ENCODE results near the gene EID2. TPM values are rescaled to one million over a fixed set of nuclear protein-coding genes. Genes with fewer than 3 reads are reported as not detected.

EID2 gene
- total and polyA plus RNA-seq, 2 of the 4 experiments (the other 2 are of a cell fraction): 5.7 to 9.8 TPM

DNA sequence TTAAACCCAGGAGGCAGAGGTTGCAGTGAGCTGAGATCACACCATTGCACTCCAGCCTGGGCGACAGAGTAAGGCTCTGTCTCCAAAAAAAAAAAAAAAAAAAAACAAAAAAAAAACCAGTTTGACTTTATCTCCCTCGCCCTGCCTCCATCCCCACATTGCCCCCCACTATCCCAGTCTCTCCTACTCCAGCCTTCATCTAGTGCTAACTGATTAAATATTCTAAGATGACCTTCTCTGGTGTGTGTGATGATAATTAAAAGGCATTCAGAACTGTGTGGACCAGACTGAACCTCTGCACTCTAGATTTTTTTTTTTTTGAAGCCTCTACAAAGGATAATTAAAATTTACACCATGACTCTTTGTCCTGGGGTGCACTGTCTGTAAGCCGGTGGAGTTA is 47.2 kb downstream of the EID2 start:
- no peak overlapping the region for H3K4me2 ChIP-seq (ENCODE audit: low read depth, low read length)
- H3K4me1 ChIP-seq (ENCODE audit: control insufficient read depth, insufficient read depth, low read length): no peaks in the 10 kb centered on the region
- H2AFZ ChIP-seq (replicated peaks; ENCODE audit: low read length, poor library complexity): no peak overlapping the region
- in situ Hi-C loops (cut with MboI; ENCODE audit: low sequenced_read_pairs): no loop called here
- no peak overlapping the region for H3K9ac ChIP-seq (ENCODE audit: low read depth, low read length)
- no peak overlapping the region for H4K8ac ChIP-seq (ENCODE audit: low read depth in 2 of 2, low read length in 2 of 2)
- no CpG with 5 or more reads among the region's 3 CpGs for WGBS, 2 experiments (ENCODE audit: extremely low coverage in 2 of 2, insufficient read length in 1 of 2)
- no peak overlapping the region for H2BK120ac ChIP-seq (ENCODE audit: low read depth, low read length)
- H3K36me3 ChIP-seq (ENCODE audit: control insufficient read depth, insufficient read depth, low read length): peaks cover 29% of the 10 kb centered on the region
- H2BK15ac ChIP-seq (ENCODE audit: low read depth, low read length): no peak overlapping the region
- no peaks in the 10 kb centered on the region; a peak in 1 of 4 replicates for H3K79me1 ChIP-seq (ENCODE audit: low read depth in 1 of 2, low read length in 2 of 2)
- CTCF ChIA-PET: no interaction called here
- H4K91ac ChIP-seq (ENCODE audit: insufficient read depth, low read depth, low read length): no peak overlapping the region
- TF ChIP-seq RAD21 (IDR thresholded peaks at IDR 0.05; ENCODE audit: low read length) (no peak), POLR2A (IDR thresholded peaks at IDR 0.05; ENCODE audit: low read depth, low read length) (no peak), FOS (IDR thresholded peaks at IDR 0.05; ENCODE audit: low read depth, low read length) (no peak), MXI1 (IDR thresholded peaks at IDR 0.05; ENCODE audit: borderline replicate concordance, low read depth, low read length) (no peak), BHLHE40 (IDR thresholded peaks at IDR 0.05; ENCODE audit: low read depth, low read length) (no peak), RCOR1 (IDR thresholded peaks at IDR 0.05; ENCODE audit: insufficient replicate concordance, low read length) (no peak), MAFK (IDR thresholded peaks at IDR 0.05; ENCODE audit: low read depth, low read length) (no peak), SMC3 (IDR thresholded peaks at IDR 0.05; ENCODE audit: low read depth, low read length) (no peak), RFX5 (IDR thresholded peaks at IDR 0.05; ENCODE audit: low read depth, low read length) (no peak), MAZ (IDR thresholded peaks at IDR 0.05; ENCODE audit: borderline replicate concordance, low read depth, low read length) (no peak), NFE2L2 (IDR thresholded peaks at IDR 0.05; ENCODE audit: low read depth, low read length) (no peak)
- TF ChIP-seq, protein P1, sequence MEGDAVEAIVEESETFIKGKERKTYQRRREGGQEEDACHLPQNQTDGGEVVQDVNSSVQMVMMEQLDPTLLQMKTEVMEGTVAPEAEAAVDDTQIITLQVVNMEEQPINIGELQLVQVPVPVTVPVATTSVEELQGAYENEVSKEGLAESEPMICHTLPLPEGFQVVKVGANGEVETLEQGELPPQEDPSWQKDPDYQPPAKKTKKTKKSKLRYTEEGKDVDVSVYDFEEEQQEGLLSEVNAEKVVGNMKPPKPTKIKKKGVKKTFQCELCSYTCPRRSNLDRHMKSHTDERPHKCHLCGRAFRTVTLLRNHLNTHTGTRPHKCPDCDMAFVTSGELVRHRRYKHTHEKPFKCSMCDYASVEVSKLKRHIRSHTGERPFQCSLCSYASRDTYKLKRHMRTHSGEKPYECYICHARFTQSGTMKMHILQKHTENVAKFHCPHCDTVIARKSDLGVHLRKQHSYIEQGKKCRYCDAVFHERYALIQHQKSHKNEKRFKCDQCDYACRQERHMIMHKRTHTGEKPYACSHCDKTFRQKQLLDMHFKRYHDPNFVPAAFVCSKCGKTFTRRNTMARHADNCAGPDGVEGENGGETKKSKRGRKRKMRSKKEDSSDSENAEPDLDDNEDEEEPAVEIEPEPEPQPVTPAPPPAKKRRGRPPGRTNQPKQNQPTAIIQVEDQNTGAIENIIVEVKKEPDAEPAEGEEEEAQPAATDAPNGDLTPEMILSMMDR (conservative IDR thresholded peaks at IDR 0.05; ENCODE audit: low read depth, low read length): no peak
- TF ChIP-seq, protein P2, sequence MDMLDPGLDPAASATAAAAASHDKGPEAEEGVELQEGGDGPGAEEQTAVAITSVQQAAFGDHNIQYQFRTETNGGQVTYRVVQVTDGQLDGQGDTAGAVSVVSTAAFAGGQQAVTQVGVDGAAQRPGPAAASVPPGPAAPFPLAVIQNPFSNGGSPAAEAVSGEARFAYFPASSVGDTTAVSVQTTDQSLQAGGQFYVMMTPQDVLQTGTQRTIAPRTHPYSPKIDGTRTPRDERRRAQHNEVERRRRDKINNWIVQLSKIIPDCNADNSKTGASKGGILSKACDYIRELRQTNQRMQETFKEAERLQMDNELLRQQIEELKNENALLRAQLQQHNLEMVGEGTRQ (IDR thresholded peaks at IDR 0.05; ENCODE audit: low read depth, low read length): no peak
- dilution Hi-C loops (cut with HindIII; ENCODE audit: low sequenced_read_pairs, unreplicated experiment): no loop called here
- no peak overlapping the region for H4K5ac ChIP-seq (ENCODE audit: low read depth, low read length)
- H3K23ac ChIP-seq (ENCODE audit: low read depth, low read length): no peak overlapping the region
- H2BK5ac ChIP-seq (ENCODE audit: low read depth, low read length, poor library complexity, severe bottlenecking): no peak overlapping the region
- no peak overlapping the region for H2AK5ac ChIP-seq (ENCODE audit: low read depth, low read length)
- H3K9me1 ChIP-seq (ENCODE audit: insufficient read depth, low read length): peaks cover 3% of the 10 kb centered on the region; the same call in 1 of the 2 replicates
- intact Hi-C loops (cut with micrococcal nuclease): no loop called here
- BruUV-seq (replicated peaks): no TSS peak
- no peak overlapping the region for H3K56ac ChIP-seq (ENCODE audit: extremely low read depth, insufficient read depth, low read length)
- no peak overlapping the region for H3K27ac ChIP-seq (ENCODE audit: insufficient read depth, low read length)
- DNase-seq (no peak), ATAC-seq (ENCODE audit: low read depth) (no peak)
- H3K14ac ChIP-seq (replicated peaks; ENCODE audit: low read depth, low read length): no peak overlapping the region
- no peaks in the 10 kb centered on the region for H3K9me3 ChIP-seq (ENCODE audit: control insufficient read depth, insufficient read depth, low read length)
- no peaks in the 10 kb centered on the region for H4K20me1 ChIP-seq (ENCODE audit: insufficient read depth, low read length)
- H3K27me3 ChIP-seq (ENCODE audit: control insufficient read depth, insufficient read depth, low read length): peaks cover 8% of the 10 kb centered on the region
- no peak overlapping the region for H3K4ac ChIP-seq (ENCODE audit: low read depth, low read length)
- H2AK9ac ChIP-seq (replicated peaks; ENCODE audit: low read depth, low read length, poor library complexity): no peak overlapping the region
- no peak overlapping the region for H3K4me3 ChIP-seq (ENCODE audit: insufficient read depth, low read depth, low read length)
- no peak overlapping the region for H3K18ac ChIP-seq (ENCODE audit: low read depth, low read length)
- no peak overlapping the region for H2BK20ac ChIP-seq (ENCODE audit: low read depth, low read length)
- POLR2A ChIA-PET (ENCODE audit: unreplicated experiment): no interaction called here

Measured in IMR-90 (cell line).